ENCODE measurements around the gene VPS13C. TPM values are rescaled to one million over a fixed set of nuclear protein-coding genes. Genes with fewer than 3 reads are reported as not detected.

VPS13C gene
- total RNA-seq, 2 experiments from 2014 or later: 44.6 to 52.4 TPM

DNA sequence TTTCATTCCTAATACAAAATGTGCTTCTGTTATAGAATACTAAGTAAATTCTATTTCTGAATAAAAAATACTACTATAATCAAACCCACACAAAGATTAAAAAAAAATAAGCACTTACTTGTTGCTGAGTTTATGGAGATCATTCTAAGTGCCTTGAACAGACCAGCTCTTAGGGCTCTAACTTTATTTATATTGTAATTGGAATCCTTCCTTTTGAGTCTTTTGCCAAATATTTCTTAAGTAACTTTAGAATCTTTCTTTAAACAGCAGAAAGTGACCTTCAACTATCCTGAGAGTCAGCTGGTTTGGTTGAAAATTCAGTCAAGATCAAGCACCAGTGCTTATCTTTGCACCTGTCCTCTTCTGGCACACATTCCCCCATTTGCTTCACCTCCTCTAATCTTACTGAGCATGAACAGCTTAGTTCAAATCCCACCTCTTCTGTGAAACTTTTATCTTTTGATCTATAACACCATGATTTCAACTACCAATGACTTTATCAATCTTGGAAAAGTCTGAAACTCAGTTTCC is 149.3 kb downstream of the VPS13C start:
- H3K4me3 Mint-ChIP-seq: no peak overlapping the region
- intact Hi-C loops (cut with micrococcal nuclease): no loop called here
- no peaks in the 10 kb centered on the region for H3K4me1 Mint-ChIP-seq (ENCODE audit: low read depth)
- ChIA-PET POLR2A (no interaction called here), CTCF (no interaction called here)
- DNase-seq: no peak
- no peaks in the 10 kb centered on the region for H3K9me3 Mint-ChIP-seq
- H3K27ac Mint-ChIP-seq: no peak overlapping the region
- no peaks in the 10 kb centered on the region for H3K27me3 Mint-ChIP-seq
- H3K36me3 Mint-ChIP-seq: peaks cover 49% of the 10 kb centered on the region

DNA sequence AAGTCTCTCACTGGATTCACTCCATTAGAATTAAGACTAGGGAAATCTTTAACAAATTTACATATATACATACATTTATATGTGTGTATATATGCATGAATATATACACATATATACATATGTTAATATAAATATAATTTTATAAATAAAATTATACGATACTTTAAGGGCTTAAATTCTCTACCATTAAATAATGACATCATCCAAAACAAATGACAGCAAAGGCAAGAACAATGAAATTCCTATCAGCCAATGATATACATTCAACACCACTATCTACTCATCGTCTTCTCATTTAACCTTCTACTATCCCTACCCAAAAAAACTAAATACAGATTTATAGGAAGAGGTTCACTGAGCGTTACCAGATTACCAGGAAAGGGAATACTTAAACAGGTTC is 152.0 kb downstream of the VPS13C start:
- H3K9me3 Mint-ChIP-seq: peaks cover 6% of the 10 kb centered on the region
- intact Hi-C loops (cut with micrococcal nuclease): no loop called here
- H3K4me3 Mint-ChIP-seq: no peak overlapping the region
- peaks cover 56% of the 10 kb centered on the region for H3K36me3 Mint-ChIP-seq
- ChIA-PET POLR2A (no interaction called here), CTCF (no interaction called here)
- H3K4me1 Mint-ChIP-seq (ENCODE audit: low read depth): no peaks in the 10 kb centered on the region
- H3K27me3 Mint-ChIP-seq: no peaks in the 10 kb centered on the region
- DNase-seq: no peak
- H3K27ac Mint-ChIP-seq: no peak overlapping the region

DNA sequence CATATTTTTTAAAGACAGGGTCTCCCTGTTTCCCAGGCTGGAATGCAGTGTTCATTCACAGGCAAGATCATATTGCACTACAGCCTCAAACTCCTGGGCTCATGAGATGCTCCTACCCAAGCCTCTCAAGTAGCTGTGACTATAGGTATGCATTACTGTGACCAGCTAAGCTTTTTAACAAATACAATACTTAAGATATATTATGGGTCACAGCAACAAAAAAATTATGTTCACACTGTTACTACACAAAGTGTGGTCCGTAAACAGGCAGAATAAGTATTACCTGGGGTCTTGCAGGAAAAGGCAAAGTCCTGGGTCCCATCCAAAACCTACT is 152.5 kb downstream of the VPS13C start:
- no peaks in the 10 kb centered on the region for H3K4me1 Mint-ChIP-seq (ENCODE audit: low read depth)
- H3K27ac Mint-ChIP-seq: no peak overlapping the region
- CTCF ChIA-PET: no interaction called here
- no peak for DNase-seq
- POLR2A ChIA-PET: no interaction called here
- H3K4me3 Mint-ChIP-seq: no peak overlapping the region
- peaks cover 11% of the 10 kb centered on the region for H3K9me3 Mint-ChIP-seq
- intact Hi-C loops (cut with micrococcal nuclease): no loop called here
- no peaks in the 10 kb centered on the region for H3K27me3 Mint-ChIP-seq
- peaks cover 59% of the 10 kb centered on the region for H3K36me3 Mint-ChIP-seq

DNA sequence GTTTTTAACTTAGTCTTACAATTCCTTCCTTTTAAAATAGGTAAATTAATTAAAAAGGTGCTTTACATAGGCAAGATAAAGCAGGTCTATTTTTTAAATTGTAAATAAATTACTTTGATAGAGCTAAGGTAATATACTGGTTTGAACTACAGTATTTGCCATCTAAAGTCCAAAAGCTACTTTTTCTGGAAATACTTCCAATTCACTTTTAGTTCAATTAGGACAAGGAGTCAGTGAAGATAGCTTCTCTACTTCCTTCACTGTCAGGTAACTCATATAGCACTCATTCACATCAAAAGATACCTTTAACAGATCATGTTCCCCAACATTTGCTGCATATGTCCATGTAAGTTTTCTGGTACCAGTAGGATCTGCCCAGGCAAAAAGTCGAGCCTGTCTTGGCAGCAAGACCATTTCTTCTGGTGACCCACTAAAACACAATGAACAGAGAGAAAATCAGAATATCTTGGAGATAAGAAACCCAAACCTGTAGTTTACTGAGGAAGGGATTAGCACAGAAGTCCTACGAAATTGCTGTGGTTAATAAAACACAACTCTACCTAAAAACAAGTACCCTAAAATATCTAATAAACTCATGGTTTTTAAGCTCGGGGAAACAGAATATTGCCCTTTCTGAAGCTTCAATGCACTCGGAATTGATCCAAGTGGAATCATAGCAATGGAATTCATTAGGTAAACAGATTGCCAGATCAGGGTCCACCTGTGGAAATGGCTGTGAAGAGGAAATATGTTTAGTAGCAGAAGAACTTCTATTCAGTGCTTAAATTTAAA is 153.1 kb downstream of the VPS13C start:
- POLR2A ChIA-PET: no interaction called here
- H3K36me3 Mint-ChIP-seq: peaks cover 65% of the 10 kb centered on the region

DNA sequence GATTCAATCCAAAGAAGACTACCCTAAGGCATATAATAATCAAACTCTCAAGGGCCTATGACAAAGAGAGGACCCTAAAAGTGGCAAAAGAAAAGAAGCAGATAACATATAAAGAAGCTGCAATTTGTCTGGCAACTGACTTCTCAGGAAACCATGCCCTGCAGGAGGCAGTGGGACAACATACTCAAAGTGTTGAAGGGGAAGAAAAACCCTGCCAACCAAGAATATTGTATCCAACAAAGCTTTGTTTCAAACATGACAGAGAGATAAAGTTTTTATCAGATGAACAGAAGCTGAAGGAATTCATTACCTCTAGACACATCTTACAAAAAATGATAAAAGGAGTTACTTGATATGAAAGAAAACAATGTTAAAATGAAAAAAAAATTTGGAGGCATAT is 167.1 kb downstream of the VPS13C start:
- peaks cover 70% of the 10 kb centered on the region for H3K36me3 Mint-ChIP-seq
- H3K27me3 Mint-ChIP-seq: no peaks in the 10 kb centered on the region
- H3K4me3 Mint-ChIP-seq: no peak overlapping the region
- peaks cover 4% of the 10 kb centered on the region for H3K4me1 Mint-ChIP-seq (ENCODE audit: low read depth)
- H3K27ac Mint-ChIP-seq: no peak overlapping the region
- intact Hi-C loops (cut with micrococcal nuclease): no loop called here
- CTCF ChIA-PET: interaction anchor here (0.6 kb wide), 1 partner anchor 139 kb away, joined by 3 read pairs; no protein-coding TSS in a partner anchor
- H3K9me3 Mint-ChIP-seq: peaks cover 38% of the 10 kb centered on the region
- POLR2A ChIA-PET: no interaction called here
- no peak for DNase-seq

More for the DNA sequence above, 153.1 kb downstream of the VPS13C start:
- intact Hi-C loops (cut with micrococcal nuclease): no loop called here
- Mint-ChIP-seq H3K27me3 (no peaks in the 10 kb centered on the region), H3K4me3 (no peak overlapping the region), H3K27ac (no peak overlapping the region), H3K4me1 (ENCODE audit: low read depth) (no peaks in the 10 kb centered on the region), H3K9me3 (peaks cover 16% of the 10 kb centered on the region)
- DNase-seq: no peak
- CTCF ChIA-PET: no interaction called here

DNA sequence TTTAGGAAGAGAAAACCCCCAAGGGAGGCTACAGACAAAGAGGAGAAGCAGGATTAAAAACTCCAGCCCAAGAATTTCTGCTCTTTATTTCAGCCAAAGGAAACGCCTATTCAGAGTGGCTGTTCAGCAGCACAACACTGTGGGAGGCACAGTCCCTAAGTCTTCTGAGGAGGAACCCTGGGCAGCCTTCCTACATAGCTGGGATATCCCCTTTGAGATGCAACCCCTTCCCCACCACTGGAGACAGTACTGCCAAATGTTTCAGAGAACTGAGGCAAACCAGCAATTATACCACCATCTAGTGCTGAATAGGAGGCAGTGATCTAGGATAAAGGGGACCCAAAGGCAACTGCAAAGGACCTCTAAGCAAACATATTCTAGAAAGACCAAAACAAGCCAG is 168.1 kb downstream of the VPS13C start:
- Mint-ChIP-seq H3K4me1 (ENCODE audit: low read depth) (peaks cover 4% of the 10 kb centered on the region), H3K9me3 (peaks cover 38% of the 10 kb centered on the region), H3K27me3 (no peaks in the 10 kb centered on the region), H3K36me3 (peaks cover 66% of the 10 kb centered on the region), H3K4me3 (no peak overlapping the region), H3K27ac (no peak overlapping the region)
- DNase-seq: no peak
- ChIA-PET CTCF (no interaction called here), POLR2A (no interaction called here)
- intact Hi-C loops (cut with micrococcal nuclease): no loop called here

DNA sequence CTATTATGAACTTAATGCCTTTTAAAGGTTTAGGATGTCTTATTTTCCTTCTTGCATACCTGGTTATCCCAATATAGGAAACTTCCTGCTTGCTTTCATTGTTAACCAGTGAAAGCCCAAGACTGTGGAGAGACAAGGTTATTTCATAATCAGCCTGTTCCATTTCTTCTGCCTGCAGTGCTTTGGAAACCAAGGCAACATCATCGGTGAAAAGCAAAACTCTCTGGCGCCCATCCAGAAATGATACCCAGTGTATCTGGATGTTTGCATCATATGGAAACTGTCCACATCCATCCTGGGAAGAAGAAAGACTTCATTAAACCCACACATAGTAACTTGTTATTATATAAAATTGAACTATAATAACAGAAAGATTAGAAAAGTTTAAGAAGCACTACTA is 170.1 kb downstream of the VPS13C start:
- Mint-ChIP-seq H3K4me1 (ENCODE audit: low read depth) (peaks cover 4% of the 10 kb centered on the region), H3K9me3 (peaks cover 27% of the 10 kb centered on the region), H3K4me3 (no peak overlapping the region), H3K36me3 (peaks cover 55% of the 10 kb centered on the region), H3K27ac (no peak overlapping the region), H3K27me3 (no peaks in the 10 kb centered on the region)
- intact Hi-C loops (cut with micrococcal nuclease): no loop called here
- CTCF ChIA-PET: no interaction called here
- no peak for DNase-seq
- POLR2A ChIA-PET: no interaction called here

DNA sequence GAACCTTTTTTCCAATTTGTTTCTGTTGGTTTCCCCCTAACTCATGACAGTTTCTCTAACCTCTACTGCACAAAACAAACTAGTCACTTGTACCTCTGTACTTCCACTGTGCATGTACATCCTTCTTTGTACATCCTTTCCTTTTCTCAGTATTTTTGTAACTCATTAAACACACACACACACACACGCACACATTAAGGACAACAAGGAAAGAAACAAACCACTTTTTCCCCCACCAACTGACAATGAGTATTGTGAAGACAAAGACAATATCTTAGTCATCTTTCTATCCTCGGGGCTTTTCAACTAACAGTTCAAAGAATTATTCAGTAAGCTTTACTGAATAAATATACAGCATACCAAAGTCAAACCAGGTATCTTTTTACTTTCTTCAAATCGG is 170.5 kb downstream of the VPS13C start:
- ChIA-PET POLR2A (no interaction called here), CTCF (no interaction called here)
- Mint-ChIP-seq H3K27me3 (no peaks in the 10 kb centered on the region), H3K36me3 (peaks cover 51% of the 10 kb centered on the region), H3K4me3 (no peak overlapping the region), H3K9me3 (peaks cover 23% of the 10 kb centered on the region), H3K4me1 (ENCODE audit: low read depth) (peaks cover 4% of the 10 kb centered on the region), H3K27ac (peak overlapping the region; percentile 59)
- intact Hi-C loops (cut with micrococcal nuclease): no loop called here
- no peak for DNase-seq

DNA sequence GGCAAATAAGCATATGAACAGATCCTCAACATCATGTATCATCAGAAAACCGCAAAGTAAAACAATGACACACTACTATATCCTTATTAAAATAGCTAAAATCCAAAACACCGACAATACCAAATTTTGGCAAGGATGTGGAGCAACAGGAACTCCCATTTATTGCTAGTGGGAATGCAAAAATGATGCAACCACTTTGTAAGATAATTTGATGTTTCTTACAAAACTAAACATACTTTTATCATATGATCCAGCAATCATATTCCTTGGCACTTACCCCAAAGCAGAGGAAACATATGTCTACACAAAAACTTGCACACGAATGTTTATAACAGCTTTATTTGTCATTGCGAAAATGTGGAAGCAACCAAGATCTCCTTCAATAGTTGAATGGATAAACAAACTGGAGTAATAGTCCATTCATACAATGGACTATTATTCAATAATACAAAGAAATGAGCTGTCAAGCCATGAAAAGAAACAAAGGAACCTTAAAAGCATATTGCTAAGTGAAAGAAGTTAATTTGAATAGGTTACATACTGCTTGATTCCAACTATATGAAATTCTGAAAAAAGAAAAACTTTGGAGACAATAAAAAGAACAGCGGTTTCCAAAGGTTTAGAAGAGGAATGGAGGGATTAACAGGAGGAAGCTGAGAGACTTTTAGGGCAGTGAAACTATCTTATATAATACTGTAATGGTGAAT is 172.0 kb downstream of the VPS13C start:
- H3K36me3 Mint-ChIP-seq: peaks cover 39% of the 10 kb centered on the region
- H3K27ac Mint-ChIP-seq: no peak overlapping the region
- intact Hi-C loops (cut with micrococcal nuclease): no loop called here
- H3K27me3 Mint-ChIP-seq: no peaks in the 10 kb centered on the region
- no peak overlapping the region for H3K4me3 Mint-ChIP-seq
- peaks cover 10% of the 10 kb centered on the region for H3K9me3 Mint-ChIP-seq
- no peak for DNase-seq
- ChIA-PET CTCF (no interaction called here), POLR2A (no interaction called here)
- H3K4me1 Mint-ChIP-seq (ENCODE audit: low read depth): peaks cover 4% of the 10 kb centered on the region

DNA sequence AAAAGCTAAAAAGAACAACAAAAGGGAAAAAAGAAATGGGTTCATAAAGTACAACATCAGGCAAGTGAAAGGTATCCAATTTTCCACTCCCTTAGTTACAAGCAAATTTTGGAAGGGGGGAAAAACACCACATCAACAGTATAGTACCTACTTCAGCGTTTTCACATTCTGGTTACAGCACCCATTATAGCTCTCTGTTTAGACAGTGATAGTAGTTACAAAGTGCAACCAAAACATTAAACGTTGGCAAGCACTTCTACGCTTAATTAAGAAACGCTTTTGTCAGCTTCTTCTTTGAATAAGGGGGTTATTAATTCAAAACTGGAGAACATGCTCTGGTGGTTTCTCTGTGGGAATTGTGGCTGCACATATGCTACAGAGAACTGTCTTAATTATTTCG is 180.2 kb downstream of the VPS13C start:
- intact Hi-C loops (cut with micrococcal nuclease): no loop called here
- ChIA-PET POLR2A (no interaction called here), CTCF (no interaction called here)
- Mint-ChIP-seq H3K4me1 (ENCODE audit: low read depth) (no peaks in the 10 kb centered on the region), H3K27ac (no peak overlapping the region), H3K4me3 (no peak overlapping the region), H3K9me3 (no peaks in the 10 kb centered on the region), H3K36me3 (peaks cover 7% of the 10 kb centered on the region), H3K27me3 (no peaks in the 10 kb centered on the region)
- no peak for DNase-seq

DNA sequence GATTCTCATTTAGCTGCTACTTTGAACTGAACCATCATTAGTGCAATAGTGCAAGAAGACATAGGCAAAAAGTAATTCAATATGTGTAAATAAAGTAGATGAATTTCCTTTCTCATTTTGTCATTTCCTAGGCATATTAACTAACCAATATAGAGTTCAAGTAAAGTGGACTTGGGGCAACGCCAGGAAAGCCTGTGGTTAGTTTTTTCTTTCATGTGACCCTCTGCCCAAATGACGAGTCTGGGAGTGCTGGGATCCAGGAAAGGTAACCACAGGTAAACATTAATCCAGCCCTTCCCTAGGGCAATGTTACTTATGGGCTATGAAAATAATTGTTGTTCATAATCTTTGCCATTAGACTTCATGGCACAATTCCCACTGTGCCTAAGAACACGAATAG is 181.0 kb downstream of the VPS13C start:
- ChIA-PET CTCF (no interaction called here), POLR2A (no interaction called here)
- DNase-seq: no peak
- H3K36me3 Mint-ChIP-seq: peaks cover 7% of the 10 kb centered on the region
- no peaks in the 10 kb centered on the region for H3K9me3 Mint-ChIP-seq
- H3K27me3 Mint-ChIP-seq: no peaks in the 10 kb centered on the region
- H3K4me1 Mint-ChIP-seq (ENCODE audit: low read depth): no peaks in the 10 kb centered on the region
- intact Hi-C loops (cut with micrococcal nuclease): no loop called here
- no peak overlapping the region for H3K4me3 Mint-ChIP-seq
- no peak overlapping the region for H3K27ac Mint-ChIP-seq

DNA sequence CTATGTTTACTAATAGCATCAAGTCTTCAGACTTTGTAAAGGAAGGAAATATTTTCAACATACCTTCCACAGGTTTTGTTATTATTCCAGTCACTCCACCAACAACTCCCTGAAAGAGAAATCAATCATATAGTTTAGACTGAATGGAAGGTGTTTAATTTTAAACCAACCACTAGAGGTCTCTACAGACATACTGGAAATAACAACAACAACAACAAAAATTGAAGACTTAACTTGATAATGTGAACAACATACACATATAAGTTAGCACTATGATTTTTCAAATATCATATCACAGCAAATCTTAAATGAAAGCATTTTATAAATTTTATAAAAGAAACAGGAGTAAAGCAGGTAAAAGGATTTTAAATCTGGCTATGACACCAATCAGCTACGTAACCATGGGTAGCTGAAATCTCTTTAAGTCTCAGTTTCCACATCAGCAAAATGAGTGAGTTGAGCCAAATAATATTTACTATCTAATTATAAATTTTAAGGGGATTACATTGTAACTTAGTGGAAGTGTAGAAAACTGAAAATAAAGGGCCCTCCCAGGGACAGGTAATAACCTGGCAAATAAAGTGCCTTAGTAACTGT is 188.2 kb downstream of the VPS13C start:
- DNase-seq: no peak
- Mint-ChIP-seq H3K4me3 (no peak overlapping the region), H3K36me3 (peaks cover 25% of the 10 kb centered on the region), H3K9me3 (no peaks in the 10 kb centered on the region), H3K27me3 (no peaks in the 10 kb centered on the region), H3K27ac (no peak overlapping the region), H3K4me1 (ENCODE audit: low read depth) (no peaks in the 10 kb centered on the region)
- intact Hi-C loops (cut with micrococcal nuclease): loop anchor here (2.0 to 5.0 kb wide), 2 partner anchors 199 to 435 kb away; no protein-coding TSS in a partner anchor
- POLR2A ChIA-PET: no interaction called here
- CTCF ChIA-PET: interaction anchor here (0.7 to 2.6 kb wide), 8 partner anchors 37 to 435 kb away, joined by 3 to 10 read pairs (median 4); no protein-coding TSS in a partner anchor
